Right renal pelvis (tissue), 4 donors: ENCODE results near the gene JARID2. TPM values are rescaled to one million over a fixed set of nuclear protein-coding genes. Genes with fewer than 3 reads are reported as not detected.
"Not testable (repeated sequence)": the region's sequence is repeated elsewhere in the genome, so short reads cannot be mapped to it uniquely, and the experiment has no call there.

Source experiments
- DNase-seq, 4 donors: peaks; one replicate each; pipeline ENCODE4 v3.0.0-alpha.2; 2013; ENCODE audit warnings: low read depth in 4 of 4, low spot score in 3 of 4, missing footprints in 1 of 4
- polyA plus RNA-seq, 4 donors: library from polyadenylated mRNA; unstranded; fragments of 120-200 nt; gene quantifications; one replicate each; pipeline ENCODE4 v1.2.1, GENCODE V29; 2013; ENCODE audit not compliant: insufficient read length in 4 of 4

JARID2 gene
- polyA plus RNA-seq, 4 donors: 27.6 to 30.5 (median 28.6) TPM

DNA sequence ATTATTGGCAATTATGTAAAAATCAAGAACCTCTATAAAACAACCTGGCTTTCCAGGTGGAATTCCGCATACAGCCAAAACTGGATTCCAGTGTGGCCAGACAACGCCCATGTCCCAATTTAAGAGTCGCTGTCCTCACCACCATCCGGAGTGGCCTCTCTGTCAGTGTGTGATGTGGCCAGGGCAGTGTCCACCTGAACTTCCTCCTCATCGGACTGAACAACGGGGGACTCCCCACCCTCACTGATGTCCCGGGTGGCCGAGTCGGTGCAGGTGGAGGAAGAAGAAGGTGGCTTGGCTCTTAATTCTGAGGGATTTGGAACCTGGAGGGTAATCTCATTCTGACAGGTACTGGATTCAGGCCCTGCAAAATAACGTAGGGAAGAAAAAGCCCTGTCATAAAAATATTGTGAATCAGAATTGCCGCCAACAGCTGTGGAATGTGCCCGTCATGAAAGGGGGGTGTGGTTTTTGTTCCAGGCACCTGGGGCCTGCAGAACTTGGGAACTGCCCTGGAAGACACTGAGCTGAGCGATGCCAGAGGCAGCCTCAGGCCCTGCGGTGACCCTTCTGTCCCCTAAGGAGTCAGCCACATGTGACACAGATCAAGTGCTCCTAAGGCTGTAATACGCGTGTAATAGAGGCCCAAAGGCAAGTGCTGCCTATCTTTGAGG lies 277.1 kb downstream of the JARID2 start:
- no peak for DNase-seq

GRCh38 chr6:15523679-15524630 lies 278.1 kb downstream of the JARID2 start:
- DNase-seq: no peak

DNA sequence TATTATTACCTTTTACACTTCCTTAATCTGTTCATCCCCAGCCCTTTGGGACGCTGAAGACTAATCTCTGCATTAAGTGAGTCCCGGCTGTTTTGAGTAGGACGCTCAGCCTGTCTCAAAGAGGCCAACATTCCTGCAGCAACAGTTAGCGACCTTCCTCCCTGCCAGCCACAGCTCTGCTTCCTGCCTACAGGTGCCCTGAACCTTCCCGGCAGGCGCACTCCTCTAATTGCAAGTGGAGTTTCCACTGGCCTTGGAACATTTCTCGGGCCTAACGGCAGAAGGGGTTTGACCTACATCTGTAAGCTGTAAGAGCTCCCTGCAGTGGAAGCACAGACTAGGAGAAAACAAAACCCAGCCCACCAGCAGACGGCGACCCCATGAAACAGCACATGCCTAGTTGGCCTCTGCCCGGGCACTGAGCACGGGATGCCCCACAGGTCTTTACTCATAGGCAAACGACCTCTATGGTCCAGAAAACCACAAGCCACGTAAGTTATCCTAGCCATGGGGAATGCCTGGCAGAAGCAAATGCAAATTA lies 279.1 kb downstream of the JARID2 start:
- DNase-seq: no peak

DNA sequence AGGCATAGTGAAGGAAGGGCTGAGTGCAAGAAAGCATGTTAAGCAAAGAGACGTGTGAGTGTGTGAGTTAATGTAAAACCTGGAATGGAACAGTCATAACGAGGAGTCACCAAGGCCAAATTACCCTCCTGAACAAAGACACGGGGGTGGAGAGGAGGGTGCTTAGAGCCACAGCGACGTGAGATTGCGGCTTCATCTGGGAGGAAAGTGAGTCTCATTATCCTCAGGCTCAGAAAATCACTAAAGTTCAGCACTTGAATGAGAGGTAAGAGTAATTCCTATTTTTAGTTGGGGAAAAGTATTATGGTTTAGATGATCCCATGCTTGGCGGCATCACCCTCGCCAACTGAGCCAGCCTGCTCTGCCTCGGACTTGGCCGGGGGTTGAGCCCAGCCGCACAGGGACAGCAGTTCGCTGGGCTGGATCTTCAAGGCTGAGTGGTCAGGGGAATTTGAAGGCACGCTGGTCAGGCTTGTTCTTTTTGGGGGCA lies 280.4 kb downstream of the JARID2 start:
- no peak for DNase-seq

DNA sequence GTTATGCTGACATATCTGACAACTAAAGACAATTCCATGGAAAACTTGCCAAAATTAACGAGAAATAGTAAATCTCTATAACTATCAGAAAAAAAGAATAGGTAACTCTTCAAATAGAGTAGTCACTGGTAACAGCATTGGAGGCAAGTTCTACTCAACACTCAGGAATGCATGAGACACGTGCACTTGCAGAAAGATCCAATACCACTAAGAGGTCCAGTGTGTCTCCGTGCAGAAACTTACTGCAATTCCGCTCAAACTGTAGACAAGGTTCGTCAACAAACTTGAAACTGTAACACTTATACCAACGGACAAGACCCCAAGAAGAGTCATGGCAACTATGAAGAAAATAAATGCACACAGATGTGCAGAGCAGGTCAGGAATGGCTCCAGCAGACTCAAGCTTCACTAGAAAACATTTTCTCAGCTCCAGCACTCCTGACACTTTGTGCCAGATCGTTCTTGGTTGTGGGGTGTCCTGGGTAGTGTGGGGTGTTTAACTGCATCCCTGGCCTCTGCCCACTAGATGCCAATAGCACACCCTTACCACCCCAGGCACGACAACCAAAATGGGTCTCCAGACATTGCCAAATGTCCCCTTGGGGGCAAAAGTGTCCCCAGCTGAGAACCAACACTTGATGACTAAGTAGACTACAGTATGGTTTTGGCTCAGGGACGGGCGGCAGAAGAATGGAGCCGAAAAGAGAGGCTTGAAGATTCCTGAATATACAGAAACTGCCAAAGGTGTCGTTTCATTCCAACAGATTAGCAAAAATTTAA lies 282.2 kb downstream of the JARID2 start:
- DNase-seq: no peak

GRCh38 chr6:15528870-15529269 lies 283.0 kb downstream of the JARID2 start:
- DNase-seq: no peak

DNA sequence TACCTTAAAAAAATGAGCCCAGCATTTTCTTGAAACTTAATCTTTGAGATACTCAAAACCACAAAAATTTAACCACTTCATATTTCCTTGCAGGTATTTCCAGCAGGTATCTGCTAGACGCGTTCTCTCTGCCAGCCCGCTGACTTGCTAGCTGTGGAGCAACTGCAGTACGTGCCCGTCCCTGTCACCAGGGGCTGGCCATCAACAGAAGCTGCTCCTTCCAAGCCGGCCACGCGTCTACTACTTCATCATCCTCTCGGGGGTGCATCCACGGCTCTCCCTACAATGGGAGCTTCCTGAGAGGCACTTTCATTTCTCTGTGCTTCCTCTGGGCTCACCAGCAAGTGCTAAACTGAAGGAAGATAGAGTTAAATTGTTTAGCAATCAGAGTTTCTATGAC lies 284.5 kb downstream of the JARID2 start:
- DNase-seq: no peak

- DNase-seq: no peak
These were observed 286.1 kb downstream of the JARID2 start for GRCh38 chr6:15531973-15532372.

- no peak for DNase-seq
These were observed 287.6 kb downstream of the JARID2 start for GRCh38 chr6:15533379-15534026.

DNA sequence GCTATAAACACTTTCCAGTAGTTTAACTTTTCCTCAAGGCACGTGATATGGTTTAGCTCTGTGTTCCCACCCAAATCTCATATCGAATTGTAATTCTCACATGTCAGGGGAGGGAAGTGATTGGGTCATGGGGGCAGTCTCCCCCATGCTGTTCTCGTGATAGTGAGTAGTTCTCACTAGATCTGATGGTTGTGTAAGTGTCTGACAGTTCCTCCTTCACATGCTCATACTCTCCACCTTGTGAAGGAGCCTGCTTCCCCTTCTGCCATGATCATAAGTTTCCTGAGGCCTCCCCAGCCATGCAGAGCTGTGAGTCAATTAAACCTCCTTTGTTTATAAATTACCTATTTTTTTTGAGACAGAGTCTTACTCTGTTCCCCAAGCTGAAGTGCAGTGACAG lies 289.1 kb downstream of the JARID2 start:
- DNase-seq: no peak

GRCh38 chr6:15535495-15536197 lies 289.8 kb downstream of the JARID2 start:
- no peak for DNase-seq

GRCh38 chr6:15536198-15536955 lies 290.5 kb downstream of the JARID2 start:
- no peak for DNase-seq

GRCh38 chr6:15538106-15538505 lies 292.2 kb downstream of the JARID2 start:
- DNase-seq: no peak

DNA sequence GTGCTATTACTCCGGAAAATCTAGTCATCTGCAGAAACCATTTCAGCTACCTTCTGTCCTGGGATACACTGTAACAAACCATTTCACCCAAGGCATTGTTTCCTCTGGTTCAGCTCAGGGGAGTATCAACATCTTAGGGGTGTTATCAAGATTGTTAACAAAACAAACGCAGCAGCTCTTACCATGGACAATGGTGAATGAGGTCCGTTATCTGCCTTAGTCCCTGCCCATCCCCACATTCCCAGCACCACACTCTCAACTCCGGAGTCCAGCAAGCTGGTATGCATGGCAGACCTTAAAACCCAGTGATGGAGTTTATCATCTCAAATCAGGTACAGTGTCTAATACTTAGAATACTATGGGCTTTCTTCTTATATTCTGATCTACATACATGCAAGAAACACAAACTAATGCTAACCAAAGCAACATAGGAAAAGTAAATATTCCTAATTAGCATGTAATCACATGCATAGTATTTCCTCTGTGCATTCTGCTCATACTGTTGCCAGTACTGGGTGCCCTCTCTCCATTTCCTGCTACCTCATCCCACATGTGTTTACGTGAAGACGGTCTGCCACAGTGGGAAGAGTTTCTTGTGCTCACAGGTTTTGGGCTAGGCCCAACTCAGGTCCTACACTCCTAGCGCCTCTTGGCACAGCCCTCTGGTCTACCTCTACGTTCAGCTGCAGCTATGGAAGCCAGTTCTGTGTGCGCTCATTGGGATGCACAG lies 293.1 kb downstream of the JARID2 start:
- DNase-seq: no peak

DNA sequence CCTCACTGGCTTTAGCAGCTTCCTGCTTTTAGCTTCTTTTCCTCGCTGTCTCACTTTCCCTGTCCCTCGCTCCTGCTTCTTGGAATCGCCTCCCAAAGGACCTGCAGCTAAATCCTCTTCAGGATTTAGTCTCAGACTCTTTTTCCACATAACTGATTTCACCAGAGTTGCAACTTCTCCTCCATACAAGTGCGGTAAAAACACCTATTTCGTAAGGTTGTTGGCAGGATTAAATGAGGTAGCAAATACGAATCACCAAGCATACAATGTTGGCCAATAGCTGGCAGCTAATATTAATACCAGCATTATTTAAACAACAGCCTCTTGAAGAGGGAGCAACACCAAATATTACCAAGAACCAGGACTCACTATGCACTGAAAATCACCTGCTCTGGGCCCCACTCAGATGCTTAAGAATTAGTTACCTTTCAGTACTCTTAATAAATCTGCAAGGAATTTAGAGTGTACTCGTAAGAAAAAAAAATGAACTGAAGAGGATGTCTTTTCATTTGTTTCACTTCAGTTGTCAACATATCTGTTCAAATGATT lies 293.9 kb downstream of the JARID2 start:
- DNase-seq: no peak

DNA sequence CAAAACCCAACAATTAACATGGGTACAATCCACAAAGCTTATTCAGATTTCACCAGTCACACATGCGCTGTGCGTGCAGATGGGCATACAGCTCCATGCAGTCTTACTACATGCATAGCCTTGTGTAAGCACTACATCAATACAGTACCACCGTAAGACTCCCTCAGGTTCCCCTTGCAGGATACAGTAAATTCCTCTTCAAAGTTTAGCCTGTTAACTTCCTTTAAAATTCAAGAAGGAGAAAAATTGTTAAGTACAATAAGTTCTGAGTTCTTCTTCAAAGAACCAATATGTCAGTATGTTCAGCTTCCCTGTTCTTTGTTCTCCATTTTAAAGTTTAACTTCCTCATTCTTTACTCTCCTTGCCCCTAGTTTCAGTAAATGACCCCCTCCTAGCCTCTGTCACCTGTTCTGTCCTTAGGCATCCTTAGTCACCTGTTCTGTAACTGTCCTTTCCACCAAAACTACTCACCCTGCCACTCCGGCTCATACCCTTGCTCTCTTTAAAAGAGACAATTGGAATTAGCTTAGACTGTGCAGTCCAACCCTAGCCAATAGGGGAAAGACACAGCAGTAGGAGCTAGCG lies 297.6 kb downstream of the JARID2 start:
- DNase-seq: not testable (repeated sequence)

DNA sequence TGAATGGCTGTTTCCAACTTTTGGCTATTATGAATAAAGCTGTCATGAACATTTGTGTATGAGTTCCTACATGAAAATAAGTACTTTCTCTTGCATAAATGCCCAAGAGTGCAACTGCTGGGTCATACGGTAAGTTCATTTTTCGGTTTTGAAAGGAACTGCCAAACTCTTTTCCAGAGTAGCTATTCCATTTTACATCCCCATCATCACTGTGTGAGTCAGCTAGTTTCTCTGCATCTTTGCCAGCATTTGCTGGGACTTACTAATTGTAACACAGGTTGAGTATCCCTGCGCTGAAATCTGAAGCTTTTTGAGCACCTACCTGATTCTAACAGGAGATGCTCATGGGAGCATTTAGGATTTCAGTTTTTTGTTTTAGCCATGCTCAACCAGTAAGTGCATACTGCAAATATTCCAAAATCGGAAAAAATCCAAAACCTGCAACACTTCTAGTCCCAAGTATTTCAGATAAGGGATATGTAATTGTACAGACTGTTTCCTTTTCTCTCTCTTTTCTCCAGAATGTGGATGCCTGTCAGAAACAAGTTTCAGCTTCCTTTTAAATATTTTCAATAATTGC lies 298.5 kb downstream of the JARID2 start:
- no peak for DNase-seq
